ENCODE measurements around the gene CHST11.

The CHST11 gene

DNA sequence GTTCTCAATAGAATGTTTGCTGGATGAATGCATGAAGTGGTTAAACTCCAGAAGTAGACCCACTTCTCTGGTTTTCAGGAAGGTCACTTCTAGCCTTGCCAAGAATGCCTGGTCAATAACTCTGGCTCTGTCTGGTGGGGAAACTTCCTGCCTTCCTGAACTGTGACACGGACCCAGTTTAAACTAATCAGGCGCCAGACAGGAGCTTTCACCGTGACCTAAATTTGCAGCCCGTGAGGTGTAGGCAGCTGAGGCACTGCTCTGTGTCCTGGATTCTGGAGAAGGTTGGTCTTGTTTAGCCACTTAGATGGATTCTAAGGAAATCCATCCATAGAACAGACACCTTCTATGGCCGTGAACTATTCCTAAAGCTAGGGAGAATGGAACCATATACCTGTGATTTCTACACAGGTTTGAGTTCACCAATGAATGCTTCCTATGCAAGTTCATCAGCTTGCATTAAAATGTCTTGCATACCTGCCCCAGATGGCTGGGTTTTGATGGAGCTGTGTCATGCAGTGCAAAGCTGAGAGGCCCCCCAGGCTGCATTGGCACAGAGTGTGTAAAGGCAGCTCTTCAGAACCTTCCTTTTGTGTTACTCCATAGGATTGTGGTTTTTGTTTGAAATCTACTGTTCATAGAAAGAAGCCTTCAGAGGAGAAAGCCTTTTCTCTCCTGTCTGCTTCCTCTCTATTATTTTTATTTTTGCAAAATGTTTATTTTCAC lies 4.4 kb downstream of the CHST11 start:
- DNase-seq, result no peak

DNA sequence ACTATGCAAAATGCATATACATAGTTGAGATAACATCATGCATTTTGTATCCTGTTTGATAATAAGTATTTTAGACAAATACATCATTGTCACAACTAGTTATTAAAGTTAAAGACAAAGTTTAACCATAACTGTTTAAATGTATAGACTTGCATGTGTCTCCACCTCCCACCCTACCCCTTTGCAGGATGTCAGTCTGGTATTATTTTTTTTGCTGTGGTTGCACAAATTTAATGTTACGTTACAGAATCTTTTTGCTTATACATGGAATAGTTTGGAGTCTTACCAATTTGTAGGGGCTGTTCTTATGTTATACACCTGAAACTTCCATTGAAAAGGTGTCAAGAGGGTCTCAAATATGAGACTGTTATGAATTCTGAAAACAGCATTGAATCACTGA lies 5.6 kb downstream of the CHST11 start:
- no peak for DNase-seq

DNA sequence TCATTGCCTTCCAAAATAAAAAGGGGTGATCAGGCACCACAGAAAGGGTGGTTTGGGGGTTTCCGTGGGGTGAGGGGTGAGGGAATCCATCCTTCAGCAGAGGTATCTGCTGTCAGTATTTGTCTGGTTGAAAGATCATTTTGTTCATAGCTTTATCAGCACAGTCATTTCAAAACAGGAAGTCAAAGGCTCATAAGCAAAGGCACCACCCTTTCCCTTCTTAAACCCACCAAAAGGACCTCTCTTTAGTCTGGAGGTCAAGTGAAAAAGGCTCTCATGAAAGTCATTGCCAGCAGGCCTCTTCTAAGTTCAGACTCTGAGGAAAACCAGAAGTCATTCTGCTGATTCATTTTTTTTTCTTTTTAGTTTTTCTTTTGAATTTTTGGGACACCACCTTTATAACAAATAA lies 6.2 kb downstream of the CHST11 start:
- peak in 1 of 2 donors; percentile 45 for DNase-seq

DNA sequence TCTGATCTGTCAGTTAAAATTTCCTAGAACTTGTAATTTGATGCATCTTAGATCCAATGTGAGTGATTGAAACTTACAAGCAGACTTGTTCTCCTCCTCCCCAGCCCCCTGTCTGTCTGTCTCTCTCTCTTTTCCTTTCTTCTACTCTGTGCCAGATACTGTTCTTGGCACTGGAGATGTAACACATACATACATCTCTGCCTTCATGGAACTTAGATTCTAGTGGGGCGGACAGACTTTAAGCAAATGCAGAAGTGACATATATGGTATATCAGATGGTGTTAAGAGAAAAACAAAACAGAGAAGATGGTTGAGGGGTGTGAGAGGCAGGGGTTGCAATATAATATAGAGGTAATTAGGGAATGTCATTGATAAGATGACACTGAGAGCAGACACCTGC lies 6.6 kb downstream of the CHST11 start:
- DNase-seq, result no peak

DNA sequence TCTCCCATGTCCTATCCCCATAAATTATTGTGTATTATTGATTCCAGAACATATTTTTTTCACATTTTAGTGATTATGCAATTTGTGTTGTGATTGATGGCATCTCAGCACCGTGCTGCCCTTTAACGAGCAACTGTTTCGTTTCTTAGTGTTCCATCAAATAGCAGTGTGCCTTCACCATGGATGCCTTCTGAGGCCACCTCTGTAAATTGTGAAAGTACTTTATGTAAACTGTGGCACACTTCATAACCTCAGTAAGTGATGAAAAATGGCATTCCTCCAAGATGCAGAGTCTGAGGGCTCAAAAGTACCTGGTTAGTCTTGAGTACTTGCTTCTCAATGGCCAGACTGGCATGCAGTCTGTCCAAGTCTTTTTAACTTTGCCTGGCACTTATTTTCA lies 8.2 kb downstream of the CHST11 start:
- no peak for DNase-seq

- no peak for DNase-seq
Measured at GRCh38 chr12:104466709-104467345, 10.1 kb downstream of the CHST11 start.

- no peak for DNase-seq
Measured at GRCh38 chr12:104467346-104467837, 10.6 kb downstream of the CHST11 start.

- DNase-seq, result no peak
Measured at GRCh38 chr12:104468371-104468770, 11.6 kb downstream of the CHST11 start.

DNA sequence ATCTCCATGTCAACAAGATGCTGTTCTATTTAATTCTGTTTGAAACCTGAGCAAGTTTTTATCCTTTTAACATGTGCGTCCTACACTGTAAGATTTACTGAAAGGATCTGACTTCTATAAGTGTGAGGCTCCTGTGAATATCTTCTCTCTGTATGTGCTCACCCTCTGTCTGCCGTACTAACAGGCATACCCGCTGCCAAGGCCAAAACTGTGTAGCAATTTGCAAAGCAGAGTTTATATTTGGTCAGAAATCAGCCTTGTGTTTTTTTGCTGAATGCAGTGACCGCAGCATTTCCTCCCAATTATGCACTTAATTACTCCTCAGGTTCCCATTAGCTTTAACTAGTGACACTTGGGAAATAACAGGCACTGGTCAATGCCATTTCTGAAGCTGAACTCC lies 12.3 kb downstream of the CHST11 start:
- no peak for DNase-seq

DNA sequence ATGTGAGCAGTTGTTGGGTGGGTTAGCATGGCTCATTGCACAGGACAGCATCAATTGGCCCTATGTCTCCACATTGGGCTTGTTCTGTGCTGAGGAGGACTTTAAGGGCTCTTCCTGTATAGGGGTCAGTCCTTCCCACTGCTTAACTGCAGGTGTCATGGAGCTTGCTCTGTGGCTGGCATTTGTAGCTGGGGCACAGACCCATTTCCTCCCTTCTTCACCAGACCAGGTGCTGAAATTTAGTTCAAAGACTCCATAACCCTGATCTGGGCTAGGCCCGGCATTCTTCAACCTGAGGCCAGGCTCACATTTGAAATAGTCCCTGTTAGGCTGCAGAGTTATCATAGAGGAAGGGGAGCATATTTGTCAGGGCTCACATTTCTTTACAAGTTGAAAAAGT lies 12.8 kb downstream of the CHST11 start:
- no peak for DNase-seq

- DNase-seq, result no peak
Measured at GRCh38 chr12:104470521-104470920, 13.8 kb downstream of the CHST11 start.

GRCh38 chr12:104471336-104471735 lies 14.6 kb downstream of the CHST11 start:
- DNase-seq, result no peak

GRCh38 chr12:104472748-104473147 lies 16.0 kb downstream of the CHST11 start:
- no peak for DNase-seq

DNA sequence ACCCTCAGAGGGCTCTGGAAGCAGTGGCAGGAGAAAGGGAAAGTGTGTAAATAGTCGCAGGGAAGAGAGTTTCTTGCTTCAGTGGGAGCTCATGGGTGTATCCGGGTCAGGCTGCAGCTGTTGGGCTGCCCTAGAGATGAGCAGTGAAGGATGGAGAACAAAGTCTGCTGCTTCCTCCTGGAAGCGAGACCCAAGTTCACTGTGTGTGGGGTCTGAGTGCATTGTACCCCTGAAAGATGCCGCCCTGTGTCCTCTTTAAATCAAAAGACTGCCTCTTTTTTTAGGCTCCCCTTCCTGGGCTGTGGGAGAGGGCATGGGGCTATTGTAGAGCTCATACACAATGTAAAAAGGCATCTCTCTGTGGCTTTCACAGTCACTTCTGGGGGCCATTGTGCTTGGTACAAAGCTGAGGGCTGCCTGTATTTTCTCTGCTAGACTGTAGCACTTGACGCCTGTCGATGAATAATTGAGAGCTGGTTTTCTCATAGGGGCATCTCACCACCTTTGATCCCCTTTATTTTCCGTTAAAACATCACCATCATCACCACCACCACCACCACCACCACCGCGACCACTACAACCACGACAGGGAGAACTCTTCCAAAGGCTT lies 16.7 kb downstream of the CHST11 start:
- DNase-seq, result no peak

- DNase-seq, result no peak
Measured at GRCh38 chr12:104475271-104475670, 18.5 kb downstream of the CHST11 start.

DNA sequence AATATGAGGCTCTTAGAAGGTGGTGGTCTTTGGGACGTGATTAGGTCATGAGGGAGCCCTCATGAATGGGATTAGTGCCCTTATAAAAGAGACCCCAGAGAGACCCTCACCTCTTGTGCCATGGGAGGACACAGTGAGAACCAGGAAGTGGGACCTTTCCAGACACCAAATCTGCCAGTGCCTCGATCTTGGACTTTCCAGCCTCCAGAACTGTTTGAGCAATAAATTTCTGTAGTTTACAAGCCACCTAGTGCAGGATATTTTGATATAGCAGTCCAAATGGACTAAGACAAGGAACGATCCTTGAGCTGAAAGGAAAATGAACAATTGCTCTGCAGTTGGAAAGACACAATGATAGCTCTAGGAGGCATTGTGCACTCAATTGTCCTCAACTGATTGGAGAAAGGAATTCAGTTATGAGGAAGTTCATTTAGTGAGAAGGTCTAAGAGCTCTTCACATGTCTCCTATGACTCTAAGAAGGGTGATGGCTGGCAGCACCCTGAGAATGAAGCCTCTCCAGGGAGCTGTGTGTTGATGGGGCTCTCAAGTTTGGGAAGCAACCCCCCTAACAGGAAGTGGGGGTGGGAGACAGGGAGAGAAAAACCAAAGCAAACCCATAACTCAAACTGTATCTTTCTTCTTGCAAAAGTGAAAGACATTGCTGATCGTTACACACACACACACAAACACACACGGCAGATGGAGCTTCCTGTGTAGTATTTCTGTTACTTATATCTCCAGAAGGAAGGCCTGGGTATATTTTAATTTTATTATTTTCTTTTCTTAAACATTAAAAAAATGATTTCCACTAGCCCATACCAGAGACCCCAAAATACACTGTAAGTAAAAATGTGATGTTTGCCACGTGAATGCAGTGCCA lies 21.0 kb downstream of the CHST11 start:
- DNase-seq, result no peak

DNA sequence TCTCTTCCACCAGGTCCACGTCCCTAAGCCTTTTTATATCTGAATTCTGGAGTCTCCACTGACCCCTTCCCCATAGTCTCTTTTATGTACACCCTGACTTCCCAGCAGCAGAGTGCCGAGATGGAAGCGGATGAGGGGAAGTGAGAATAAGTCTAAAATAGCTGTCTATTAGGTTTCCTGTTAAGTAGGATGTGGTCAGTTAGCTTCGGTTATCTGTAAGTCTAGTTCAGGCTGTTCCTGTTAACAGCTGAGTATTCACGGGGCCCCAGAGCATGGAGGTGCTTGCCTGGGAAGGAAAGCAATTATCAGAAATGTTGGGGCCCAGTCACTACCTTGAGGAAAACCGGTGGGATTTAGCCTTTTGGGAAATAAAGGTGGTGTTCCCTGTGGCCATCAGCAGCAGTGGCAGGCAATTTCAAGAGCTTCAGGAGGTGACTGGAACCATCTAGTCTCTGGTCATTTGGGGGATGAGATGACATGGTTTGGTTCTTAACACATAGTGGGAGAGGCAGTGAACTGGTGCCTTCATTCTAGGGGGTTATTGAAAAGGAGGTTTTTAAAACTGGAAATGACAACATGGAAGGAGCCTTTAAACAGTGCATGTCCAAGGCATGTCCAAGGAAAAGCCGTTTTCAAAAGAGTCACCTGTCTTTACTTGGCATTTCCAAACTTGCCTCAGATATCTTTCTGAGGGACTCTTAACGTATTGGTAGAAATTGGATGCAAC lies 21.8 kb downstream of the CHST11 start:
- DNase-seq, result peak; percentile 54 to 59

DNA sequence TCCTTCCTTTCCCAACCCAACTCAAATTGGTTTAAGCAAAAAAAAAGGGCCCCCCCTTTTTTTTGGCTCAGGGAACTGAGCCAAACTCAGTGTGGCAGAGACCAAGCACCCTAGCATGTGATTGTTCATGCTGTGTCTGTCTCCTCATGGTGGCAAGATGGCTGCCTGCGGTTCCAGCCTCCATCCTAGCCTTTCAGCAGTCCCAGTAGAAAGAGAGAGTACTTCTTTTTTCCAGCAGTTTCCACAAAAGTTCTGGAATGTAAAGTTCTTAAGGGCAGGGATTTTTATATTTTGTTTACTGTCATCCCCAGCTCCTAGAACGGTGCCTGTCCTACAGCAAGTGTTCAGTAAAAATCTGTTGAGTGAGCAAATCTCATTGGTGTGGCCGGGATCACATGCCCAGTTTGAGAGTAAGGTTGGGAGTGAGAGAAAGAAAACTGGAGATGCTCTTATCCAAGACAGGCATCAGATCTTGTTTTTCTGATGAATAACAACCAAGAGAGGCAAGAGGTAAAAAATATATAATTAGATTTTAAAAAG lies 22.4 kb downstream of the CHST11 start:
- DNase-seq, result no peak

- no peak for DNase-seq
Measured at GRCh38 chr12:104480012-104480411, 23.3 kb downstream of the CHST11 start.

- DNase-seq, result peak; percentile 76 to 88
Measured at GRCh38 chr12:104480826-104481440, 24.2 kb downstream of the CHST11 start.

GRCh38 chr12:104482113-104482512 lies 25.4 kb downstream of the CHST11 start:
- no peak for DNase-seq

DNA sequence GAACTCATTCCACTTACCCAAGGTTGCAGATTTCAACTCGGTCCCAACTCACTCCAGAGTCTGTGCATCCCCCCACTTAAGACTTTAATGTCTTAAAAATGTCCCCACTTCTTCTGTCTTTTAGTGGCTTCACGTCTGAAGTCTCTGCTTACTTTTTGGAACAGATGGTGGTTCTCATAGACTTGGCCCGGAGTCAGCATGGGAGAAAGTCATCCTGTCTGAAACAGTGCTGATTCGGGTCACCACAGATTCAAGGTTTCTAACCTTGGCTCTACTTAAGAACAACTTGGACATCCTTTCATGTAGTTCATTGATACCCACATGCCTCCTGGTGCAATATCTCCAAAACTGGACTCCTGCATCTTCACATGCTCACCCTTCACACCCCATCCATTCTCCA lies 26.0 kb downstream of the CHST11 start:
- no peak for DNase-seq

Data from inflammatory macrophage treated with lipopolysaccharide for 1 hour (primary cell).